UCSD-AML1 (cell line): ENCODE measurements around the gene ARHGAP31.
"Not testable (repeated sequence)": the region's sequence is repeated elsewhere in the genome, so short reads cannot be mapped to it uniquely, and the experiment has no call there.

Experiments used
- DNase-seq: peaks from one replicate; lab custom pipeline; 2025; ENCODE audit not compliant: unreplicated experiment; lab: John Stamatoyannopoulos, UW

The ARHGAP31 gene

GRCh38 chr3:119293105-119293870 lies 895 bp upstream of the ARHGAP31 start:
- DNase-seq, result no peak

- peak; percentile 58 for DNase-seq
Observed at GRCh38 chr3:119294696-119295671, 801 bp downstream of the ARHGAP31 start.

GRCh38 chr3:119295816-119296726 lies 1.9 kb downstream of the ARHGAP31 start:
- no peak for DNase-seq

GRCh38 chr3:119296727-119297122 lies 2.5 kb downstream of the ARHGAP31 start:
- DNase-seq, result no peak

- no peak for DNase-seq
Observed at GRCh38 chr3:119297169-119297568, 3.0 kb downstream of the ARHGAP31 start.

GRCh38 chr3:119298565-119298941 lies 4.4 kb downstream of the ARHGAP31 start:
- DNase-seq, result no peak

GRCh38 chr3:119300991-119301391 lies 6.8 kb downstream of the ARHGAP31 start:
- DNase-seq, result no peak

- peak; percentile 67 for DNase-seq
Observed at GRCh38 chr3:119301662-119302061, 7.5 kb downstream of the ARHGAP31 start.

- DNase-seq, result no peak
Observed at GRCh38 chr3:119302697-119303551, 8.7 kb downstream of the ARHGAP31 start.

GRCh38 chr3:119304201-119304713 lies 10.1 kb downstream of the ARHGAP31 start:
- no peak for DNase-seq

- DNase-seq, result no peak
Observed at GRCh38 chr3:119305286-119305685, 11.1 kb downstream of the ARHGAP31 start.

- not testable (repeated sequence) for DNase-seq
Observed at GRCh38 chr3:119306378-119306777, 12.2 kb downstream of the ARHGAP31 start.

GRCh38 chr3:119308355-119308754 lies 14.2 kb downstream of the ARHGAP31 start:
- no peak for DNase-seq

- no peak for DNase-seq
Observed at GRCh38 chr3:119309591-119309990, 15.4 kb downstream of the ARHGAP31 start.

- DNase-seq, result no peak
Observed at GRCh38 chr3:119310071-119310470, 15.9 kb downstream of the ARHGAP31 start.

- no peak for DNase-seq
Observed at GRCh38 chr3:119311081-119311925, 17.1 kb downstream of the ARHGAP31 start.

- no peak for DNase-seq
Observed at GRCh38 chr3:119313461-119313860, 19.3 kb downstream of the ARHGAP31 start.

GRCh38 chr3:119314821-119315220 lies 20.6 kb downstream of the ARHGAP31 start:
- DNase-seq, result peak; percentile 39
